Stimulated activated naive CD4-positive, alpha-beta T cell treated with Interleukin-2 at 50 U/mL for 16 hours (primary cell): ENCODE results near the gene ACBD6.
"Not testable (repeated sequence)": the region's sequence is repeated elsewhere in the genome, so short reads cannot be mapped to it uniquely, and the experiment has no call there.

Experiments
- DNase-seq: peaks from one replicate; lab custom pipeline; 2025; lab: John Stamatoyannopoulos, UW

Gene ACBD6, protein sequence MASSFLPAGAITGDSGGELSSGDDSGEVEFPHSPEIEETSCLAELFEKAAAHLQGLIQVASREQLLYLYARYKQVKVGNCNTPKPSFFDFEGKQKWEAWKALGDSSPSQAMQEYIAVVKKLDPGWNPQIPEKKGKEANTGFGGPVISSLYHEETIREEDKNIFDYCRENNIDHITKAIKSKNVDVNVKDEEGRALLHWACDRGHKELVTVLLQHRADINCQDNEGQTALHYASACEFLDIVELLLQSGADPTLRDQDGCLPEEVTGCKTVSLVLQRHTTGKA

DNA sequence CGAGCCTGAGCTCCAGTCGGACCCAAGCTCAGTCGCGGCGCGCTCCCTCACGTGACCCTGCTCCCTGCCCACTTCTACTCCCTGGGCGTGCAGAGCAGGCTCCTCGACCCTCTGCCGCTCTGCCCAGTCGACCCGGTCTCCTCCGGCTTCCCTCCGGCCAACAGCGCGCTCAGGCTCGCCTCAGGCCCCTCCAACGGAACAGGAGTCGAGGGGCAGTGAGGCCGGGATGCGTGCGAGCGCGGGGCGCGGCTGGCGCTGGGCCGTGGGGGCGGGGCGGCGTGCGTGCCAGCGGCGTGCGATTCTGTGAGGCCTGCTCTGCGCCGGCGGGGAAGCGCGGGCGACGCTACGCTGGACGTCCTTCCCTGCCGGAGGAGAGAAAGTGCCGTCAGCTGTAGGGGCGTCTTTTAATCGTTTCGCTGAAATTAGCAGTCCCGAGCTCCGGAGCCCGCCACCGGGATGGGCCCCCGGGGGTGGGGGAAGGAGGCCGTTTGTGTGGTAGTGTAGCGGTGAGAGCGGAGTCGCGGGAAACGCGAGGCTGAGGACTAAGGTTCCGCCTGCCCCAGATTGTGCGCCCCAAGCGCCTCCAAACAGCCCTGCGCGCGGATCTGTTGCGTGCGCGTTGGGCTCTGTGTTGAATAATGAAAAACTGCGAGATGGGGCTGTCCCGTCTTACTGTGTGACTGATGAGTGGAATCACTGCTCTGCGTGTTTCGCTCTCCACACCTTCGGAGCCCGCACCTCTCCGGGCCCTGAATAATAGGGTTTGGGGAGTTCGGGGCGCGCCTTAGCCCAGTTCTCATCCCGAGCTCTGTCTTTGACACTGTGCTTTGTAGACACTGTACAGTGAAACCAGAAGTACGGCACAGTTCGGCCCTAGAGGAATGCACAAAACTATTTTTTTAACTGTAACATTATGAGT lies at the start of gene ACBD6:
ACBD6 (minus strand) TSS at position 217 of the 919 bp plus-strand sequence. CDS start 311 bp downstream, outside the sequence.
- peak; percentile 88 for DNase-seq

DNA sequence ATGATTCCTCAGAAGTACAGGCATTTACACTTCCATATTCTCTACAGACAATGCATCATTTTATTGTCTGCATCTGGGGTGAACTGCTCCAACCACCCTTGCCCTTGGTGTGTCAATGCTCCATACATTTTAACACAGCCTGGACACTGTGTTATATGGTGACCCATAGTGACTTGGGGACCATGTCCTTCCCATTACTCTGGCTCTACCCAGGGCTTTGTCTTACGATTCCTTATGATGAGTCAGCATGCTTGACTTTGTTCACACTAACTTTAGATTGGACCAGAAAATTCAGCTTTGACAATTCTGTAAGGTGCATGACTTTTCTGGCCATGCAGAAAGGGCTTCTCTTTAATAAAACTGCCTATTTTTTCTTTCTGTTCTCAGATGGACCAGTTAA lies 49.6 kb upstream of the ACBD6 start:
- no peak for DNase-seq

DNA sequence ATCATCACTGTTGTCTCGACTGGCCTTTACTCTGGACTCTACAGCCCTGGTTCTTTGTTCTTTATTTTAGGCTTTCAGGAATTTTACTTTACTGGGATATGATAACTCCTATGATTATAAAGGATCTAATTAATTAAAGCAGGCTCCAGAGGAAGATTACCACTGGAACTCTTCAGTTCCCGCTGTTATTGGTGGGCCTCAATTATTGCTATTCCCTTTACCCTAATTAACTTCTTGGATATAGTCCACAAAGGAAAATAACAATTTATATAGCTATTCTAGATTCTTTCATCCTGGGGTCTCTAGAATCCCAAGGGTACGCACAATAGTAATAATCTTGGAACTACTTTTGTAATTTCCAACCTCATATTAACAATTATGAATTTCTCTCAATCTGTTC lies 47.9 kb upstream of the ACBD6 start:
- DNase-seq: no peak

DNA sequence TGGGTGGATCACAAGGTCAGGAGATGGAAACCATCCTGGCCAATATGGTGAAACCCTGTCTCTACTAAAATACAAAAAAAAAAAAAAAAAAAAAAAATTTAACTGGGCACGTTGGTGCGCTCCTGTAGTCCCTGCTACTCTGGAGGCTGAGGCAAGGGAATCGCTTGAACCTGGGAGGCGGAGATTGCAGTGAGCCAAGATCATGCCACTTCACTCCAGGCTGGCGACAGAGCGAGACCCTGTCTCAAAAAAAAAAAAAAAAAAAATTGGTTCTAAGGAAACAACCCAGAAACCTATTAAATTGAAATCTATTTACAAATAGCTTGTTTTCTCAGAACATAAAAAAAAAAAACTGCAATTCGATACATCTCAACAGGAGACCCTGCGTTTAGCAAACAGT lies 47.4 kb upstream of the ACBD6 start:
- not testable (repeated sequence) for DNase-seq

DNA sequence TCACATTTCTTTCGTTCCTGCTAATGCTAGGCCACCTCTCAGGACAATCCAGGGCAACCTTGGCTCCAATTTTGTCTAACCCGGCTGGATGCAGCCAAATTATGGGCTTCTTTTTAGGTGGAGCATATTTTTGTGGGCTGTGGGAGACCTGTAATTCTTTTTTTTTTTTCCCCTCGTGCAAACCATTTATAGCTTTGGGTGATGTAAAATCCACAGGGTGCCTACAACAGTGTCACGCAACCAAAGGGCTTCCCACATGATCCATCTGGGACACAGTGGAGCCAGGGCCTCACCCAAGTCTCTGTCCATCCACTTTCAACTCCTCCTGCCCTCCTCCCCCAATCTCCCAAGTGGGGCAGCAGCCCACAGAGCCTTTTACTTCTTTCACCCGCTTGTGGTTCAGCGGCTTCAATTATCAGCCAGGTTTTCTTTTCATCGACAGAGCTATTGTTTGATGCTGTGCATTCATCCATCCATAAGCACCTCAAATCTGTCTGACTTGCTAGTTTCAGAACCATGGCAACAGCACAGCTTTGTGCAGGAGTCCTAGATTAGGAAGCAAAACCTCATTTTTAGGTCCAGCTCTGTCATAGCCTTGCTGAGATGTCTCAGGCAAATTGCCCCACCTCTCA lies 46.4 kb upstream of the ACBD6 start:
- no peak for DNase-seq

DNA sequence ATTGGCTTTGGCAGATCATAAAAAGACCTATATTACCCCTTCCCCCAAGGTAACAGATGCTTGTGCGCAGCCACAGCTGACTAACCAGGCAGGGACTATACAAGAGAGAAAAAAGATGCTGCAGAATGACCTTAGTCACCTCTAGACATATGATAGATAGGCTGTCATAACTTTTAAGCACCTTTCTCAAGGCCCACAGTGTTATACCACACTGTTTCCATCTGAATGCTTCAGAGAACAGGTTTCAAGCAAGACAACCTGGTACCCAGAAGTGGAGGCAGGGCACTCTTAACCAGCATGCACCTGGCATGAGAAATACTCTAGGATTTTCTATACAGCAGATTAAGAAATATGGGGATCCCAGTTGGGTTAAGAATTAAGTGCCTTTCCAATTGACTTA lies 43.6 kb upstream of the ACBD6 start:
- no peak for DNase-seq

DNA sequence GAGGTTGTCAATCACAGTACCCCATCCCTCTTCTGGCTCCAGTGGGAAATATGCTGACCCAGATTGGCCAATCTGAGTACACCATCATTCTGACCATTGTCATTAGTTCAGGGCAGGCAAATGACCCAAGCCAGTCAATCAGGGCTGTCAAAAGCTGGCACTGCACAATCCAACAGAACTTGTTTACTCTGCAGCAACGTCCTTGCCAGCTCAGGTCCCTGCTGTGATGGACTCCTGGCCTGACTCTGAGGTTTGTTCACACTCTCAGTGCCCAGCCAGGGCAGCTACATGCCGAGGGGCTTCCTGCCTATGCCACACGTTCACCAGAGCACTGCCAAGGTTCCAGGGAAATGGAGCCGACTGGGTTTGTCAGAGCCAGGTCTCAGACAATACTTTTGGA lies 41.7 kb upstream of the ACBD6 start:
- DNase-seq: no peak

DNA sequence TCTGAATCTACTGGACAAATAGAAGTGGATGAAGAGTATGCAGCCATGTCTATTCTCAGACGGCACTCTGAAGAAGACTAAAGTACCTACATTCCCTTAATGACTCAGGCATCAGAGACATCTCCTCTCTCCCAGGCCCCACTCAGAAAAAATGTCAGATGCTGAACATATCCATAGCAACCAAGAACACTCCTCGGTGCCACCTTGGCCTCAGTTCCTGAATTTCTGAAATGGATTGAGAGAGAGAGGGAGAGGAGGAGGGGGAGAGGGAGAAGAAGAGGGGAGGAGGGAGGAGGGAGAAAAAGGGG lies 40.4 kb upstream of the ACBD6 start:
- DNase-seq: no peak

DNA sequence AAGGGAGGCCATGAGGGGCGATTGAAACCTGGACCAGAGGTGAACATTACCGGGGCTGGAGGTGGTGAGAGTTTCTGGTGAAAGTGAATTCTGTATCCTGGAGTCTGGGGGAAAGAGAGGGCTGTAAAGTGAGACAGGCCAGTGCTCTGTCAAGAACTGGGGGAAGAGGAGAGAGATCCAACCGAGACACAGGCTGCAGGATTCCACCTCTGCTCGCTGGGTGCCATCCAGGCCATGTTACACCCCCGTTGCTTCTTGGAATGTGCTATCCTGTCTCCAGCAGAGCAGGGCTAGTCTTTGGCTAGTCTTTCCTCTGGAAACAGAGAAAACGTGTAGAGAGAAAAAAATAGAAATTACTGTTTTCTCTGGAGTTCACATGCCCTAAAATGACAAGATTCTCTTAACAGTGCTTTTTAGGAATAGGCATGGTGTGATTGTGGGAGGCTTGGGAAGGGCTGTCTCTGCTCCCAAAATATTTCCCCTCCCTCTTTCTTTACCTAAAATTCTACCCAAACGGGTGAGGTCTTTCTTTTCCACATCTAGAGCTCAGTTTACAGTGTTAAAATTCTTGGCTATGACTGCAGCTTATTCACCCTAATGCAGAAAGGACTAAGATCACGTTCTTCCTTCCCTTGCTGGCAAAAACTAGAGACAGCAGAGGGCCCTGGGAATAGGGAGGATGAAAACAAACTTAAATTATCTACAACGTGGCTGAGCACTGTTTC lies 39.9 kb upstream of the ACBD6 start:
- DNase-seq: no peak

DNA sequence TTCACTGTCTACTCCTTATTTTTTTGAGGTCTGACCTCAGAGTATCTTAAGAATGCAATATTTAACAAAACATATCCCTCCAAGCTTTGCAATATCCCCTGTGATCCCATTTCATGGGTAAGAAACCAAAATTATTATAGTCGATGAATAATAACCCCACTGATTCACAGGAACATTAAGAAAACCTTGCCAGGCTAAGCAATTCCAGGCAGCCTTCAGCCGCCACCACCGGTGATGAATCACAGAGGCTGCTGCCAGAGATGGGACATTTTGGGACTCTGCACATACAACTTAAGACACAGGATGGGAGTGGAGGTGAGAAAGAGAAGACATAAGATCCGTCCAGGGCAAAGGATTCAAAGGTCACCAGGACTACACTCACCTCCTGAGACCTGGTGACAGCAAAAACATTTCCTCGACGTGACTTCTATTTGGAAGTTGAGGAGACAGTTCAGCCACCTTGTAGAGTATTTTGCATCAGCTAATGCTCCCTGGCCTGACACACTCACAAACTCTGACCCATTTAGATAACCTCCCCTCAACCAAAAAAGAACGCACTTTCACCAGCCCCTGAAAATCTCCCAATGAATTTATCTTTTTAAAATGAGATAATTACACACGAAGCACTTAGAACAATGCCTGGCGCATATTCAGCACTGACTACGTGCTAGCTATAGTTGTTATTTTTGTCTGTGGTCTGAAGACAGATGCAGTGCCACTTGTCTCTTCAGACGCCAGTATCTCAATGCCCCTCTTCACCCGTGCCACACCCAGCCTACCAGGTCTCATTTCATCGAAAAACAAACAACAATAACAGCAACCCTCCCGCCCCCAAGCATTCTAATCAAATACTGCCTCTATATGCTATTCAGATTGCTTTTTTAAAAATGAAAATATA lies 38.6 kb upstream of the ACBD6 start:
- DNase-seq: no peak

DNA sequence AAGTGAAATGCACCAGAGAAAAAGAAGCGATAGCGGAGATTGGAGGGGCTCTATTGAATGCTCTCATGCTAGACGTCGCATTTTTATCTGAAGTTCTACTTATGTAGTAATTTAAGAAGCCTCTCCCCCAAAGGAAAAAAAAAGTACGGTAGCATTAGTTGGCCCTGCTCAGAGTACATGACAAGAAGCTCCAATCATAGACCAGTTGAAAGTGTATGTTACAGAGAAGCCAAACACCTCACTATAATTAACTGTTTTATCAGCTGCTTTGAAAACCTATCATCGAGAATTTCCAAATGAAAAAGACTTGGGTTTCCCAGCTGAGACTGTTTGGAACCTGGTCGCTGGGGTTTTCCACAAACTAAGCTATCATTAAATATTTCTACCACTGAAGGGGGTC lies 36.8 kb upstream of the ACBD6 start:
- no peak for DNase-seq

DNA sequence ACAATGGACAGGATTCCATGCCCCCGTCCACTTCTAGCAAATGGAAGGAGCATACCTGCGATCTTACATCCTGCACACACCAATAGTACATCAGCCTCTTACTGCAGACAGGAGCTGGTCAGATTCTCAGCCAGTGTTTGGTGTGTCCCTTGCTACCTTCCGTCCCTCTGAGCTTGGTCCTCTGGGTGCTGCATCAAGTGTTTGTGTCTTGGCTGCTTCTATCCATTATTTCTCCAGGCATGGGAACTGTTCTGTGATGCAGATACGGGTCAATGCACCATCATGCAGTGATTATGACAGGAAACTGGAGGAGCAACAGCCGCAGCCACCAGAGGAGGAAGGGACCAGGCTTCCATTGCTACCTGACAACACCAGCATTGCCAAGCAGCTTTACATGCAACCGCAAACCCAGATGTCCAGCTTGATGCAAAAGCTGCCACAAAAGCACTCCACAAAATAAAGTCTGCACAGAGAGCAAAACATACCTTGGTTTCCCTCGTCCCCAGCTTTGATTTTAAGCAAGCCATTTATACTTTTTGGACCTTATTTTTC lies 34.5 kb upstream of the ACBD6 start:
- DNase-seq: no peak

DNA sequence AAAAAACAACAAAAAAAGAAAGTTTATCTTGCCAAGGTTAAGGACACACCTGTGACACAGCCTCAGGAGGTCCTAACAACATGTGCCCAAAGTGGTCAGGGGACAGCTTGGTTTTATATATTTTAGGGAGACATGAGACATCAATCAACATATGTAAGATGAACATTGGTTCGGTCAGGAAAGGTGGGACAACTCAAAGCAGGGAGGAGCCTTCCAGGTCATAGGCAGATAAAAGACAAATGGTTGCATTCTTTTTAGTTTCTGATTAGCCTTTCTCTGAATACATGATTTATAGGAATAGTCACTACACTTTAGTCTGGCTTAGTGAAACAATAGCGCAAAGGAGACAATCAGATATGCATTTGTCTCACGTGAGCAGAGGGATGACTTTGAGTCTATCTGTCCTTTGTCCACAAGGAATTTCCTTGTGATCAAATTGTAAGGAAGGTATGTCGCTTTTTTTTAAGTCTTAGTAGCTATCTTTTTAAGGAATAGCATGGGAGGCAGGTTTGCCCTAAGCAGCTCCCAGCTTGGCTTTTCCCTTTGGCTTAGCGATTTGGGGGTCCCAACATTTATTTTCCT lies 33.1 kb upstream of the ACBD6 start:
- DNase-seq: no peak

DNA sequence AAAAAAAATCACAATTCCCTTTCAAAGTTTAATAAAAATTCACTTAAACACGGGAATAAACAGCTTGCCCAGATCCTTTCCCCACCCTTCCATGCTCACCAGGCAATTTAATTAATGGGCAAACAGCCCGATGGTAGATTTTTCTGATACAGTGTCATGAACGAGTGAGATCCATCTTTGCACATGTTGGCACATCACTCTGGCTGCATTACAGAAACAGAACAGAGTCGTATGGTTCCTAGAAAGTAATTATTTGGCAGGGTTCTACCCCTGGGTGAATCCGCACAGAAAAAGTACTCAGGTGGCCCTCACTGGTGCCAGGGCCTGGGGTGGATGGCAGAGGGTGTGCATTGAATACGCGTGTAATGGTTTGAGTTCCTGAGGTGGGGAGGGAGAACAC lies 31.8 kb upstream of the ACBD6 start:
- no peak for DNase-seq

DNA sequence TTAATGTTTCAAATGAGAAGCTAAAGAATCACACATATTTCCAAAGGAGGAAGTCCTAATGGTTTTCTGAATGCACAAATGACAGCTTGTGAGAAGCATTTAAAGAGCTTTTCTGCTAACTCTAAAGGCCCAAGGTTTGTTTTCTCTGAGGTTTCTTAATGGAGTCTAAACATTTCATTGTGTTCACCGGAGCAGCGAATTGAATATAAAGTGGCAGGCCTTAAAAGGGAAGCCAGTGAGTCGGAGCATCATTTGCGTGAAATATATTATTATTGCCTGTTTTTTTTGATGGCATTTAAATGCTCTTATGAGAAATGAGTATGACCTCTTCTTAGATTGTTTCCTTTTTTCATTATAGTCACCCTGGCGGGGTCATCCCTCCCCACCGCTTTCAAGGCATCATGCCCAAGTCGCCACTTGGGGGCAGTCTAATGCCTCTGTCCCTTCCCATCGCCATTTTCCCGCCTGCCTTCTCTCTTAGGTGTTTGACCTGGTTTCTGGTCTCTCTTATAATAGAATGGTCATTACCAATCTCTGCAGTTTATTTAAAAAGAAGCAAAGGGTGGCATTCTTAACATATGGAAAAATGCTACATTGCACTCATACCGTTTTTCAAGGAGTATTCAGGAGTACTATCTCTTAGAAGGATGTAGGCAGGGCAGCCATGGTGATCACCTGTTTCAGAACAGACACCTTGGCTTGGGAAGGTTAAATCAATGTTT lies 31.1 kb upstream of the ACBD6 start:
- peak; percentile 49 for DNase-seq

DNA sequence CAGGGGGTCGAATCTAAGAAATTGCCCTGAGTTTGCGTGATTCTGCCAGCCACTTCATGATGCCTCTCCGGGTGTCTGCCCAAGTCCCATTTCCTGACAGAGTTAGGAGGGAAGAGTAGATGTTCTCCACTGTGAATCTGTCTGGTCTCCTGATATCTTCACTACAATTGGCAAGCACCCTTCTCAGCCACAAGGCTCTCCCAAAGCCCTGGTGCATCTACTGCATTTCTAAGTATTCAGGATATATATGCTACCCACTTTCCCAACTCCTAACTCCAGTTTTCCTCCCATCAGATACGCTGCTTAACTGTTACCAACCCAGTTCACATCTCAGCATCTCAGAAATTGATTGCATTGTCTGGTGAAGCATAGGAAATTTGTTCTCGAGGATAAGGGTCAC lies 30.5 kb upstream of the ACBD6 start:
- no peak for DNase-seq

DNA sequence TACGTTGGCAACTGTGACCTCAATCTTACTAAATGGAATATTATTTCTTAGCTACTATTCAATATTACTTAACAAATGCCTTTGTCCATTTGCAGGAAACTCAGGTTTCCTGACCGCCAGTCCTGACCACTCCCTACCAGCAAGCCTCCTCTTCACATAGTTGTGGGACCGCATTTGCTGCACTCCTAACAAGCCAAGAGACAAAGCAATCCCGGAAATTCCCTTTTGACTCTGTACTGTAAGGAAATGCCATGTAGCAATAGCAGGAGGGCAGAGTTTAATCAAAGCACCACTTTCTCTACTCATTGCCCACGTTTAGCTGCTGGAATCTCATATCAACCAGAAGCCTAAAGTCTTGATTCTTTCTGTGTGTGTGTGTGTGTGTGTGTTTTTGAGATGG lies 28.1 kb upstream of the ACBD6 start:
- DNase-seq: no peak

DNA sequence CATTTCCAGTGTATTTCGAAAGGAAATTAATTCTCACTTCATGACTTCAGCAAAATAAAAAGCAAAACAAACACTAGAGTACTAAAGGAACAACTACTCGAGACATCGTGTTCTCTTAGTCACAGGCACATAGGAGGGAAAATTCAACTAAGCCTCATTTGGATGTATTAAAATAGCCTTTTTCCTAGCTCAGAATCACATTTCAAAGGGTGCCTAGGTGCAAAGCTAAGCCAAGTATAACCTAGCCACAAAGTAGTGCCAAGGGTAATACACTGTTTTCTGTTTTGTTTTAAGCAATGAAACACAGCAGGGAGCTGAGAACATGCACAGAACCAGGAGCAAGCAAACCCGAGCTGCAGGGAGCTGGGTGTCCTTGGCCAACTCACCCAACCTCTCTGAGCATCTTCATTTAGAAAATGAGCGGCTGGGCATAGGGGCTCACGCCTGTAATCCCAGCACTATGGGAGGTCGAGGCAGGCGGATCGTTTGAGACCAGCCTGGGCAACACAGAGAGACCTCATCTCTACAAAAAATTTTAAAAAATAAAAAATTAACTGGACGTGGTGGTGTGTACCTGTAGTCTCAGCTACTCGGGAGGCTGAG lies 26.6 kb upstream of the ACBD6 start:
- DNase-seq: no peak

DNA sequence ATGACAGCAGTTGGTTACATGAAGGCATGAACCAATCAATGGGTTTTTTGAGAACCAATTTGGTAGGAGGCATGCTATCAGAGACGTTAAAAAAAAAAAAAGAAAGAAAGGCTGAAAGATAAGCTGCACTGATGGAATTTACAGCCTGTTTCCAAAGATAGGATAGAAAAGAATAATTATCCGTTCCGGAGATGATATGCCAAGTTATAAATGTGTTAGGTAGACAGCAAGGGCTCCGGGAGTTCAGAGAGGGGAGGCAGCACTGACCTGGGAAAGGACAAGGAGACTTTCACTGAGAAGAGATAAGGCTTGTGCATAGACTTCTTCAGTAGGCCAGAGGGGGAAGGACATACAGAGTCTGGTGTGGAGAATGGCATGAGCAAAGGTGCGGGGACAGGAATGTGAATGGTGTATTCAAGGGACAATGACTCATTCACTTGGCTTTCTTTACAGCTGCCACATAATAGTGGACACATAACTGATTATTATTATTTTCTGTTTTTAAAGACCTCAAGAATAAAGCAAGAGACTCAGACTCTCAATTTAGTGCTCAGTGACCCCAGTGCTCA lies 24.8 kb upstream of the ACBD6 start:
- no peak for DNase-seq
